ENCODE measurements around the gene TPRX1. TPM values are rescaled to one million over a fixed set of nuclear protein-coding genes. Genes with fewer than 3 reads are reported as not detected.

The TPRX1 gene
- total and polyA plus RNA-seq, 2 experiments from 2014 or later = not detected

GRCh38 chr19:47826800-47827199 lies 22.4 kb upstream of the TPRX1 start:
- H4K20me1 ChIP-seq (ENCODE audit: insufficient read depth) = no peaks in the 10 kb centered on the region
- H3K9ac ChIP-seq = no peak overlapping the region
- no peaks in the 10 kb centered on the region for H3K9me2 ChIP-seq (ENCODE audit: insufficient read depth)
- TF ChIP-seq EZH2 (IDR thresholded peaks at IDR 0.05; ENCODE audit: insufficient read depth, poor library complexity, severe bottlenecking) = no peak
- no peak for TF ChIP-seq EZH2phosphoT487 (IDR thresholded peaks at IDR 0.05; ENCODE audit: insufficient read depth, low read depth)
- H3K27me3 ChIP-seq (replicated peaks; ENCODE audit: insufficient read depth) = peaks cover 12% of the 10 kb centered on the region
- in situ Hi-C loops (cut with MboI) = no loop called here
- H3K4me3 ChIP-seq = no peak overlapping the region
- no peaks in the 10 kb centered on the region for H3F3A ChIP-seq (ENCODE audit: insufficient read depth)
- no peak overlapping the region for H3K4me2 ChIP-seq (ENCODE audit: unreplicated experiment)
- no peaks in the 10 kb centered on the region for H3K79me2 ChIP-seq (ENCODE audit: insufficient read depth)
- H3K36me3 ChIP-seq (ENCODE audit: low read depth) = no peaks in the 10 kb centered on the region
- H3K9me3 ChIP-seq (ENCODE audit: low read depth) = no peaks in the 10 kb centered on the region
- H2AFZ ChIP-seq = no peak overlapping the region
- 47 to 57% methylated on average over 6 of the region's 6 CpGs for WGBS, 2 experiments (ENCODE audit: low coverage in 1 of 2, low lambda C conversion rate in 2 of 2, missing lambda C conversion rate in 2 of 2)
- no peaks in the 10 kb centered on the region for H3K4me1 ChIP-seq (ENCODE audit: insufficient read depth)
- DNase-seq = no peak
- no peak overlapping the region for H3K27ac ChIP-seq

- WGBS, 2 experiments (ENCODE audit: low coverage in 1 of 2, low lambda C conversion rate in 2 of 2, missing lambda C conversion rate in 2 of 2) = 76 to 82% methylated on average over 6 of the region's 6 CpGs
- Histone ChIP-seq H3K9ac (no peak overlapping the region), H3K79me2 (ENCODE audit: insufficient read depth) (no peaks in the 10 kb centered on the region), H3K27ac (no peak overlapping the region), H2AFZ (no peak overlapping the region), H3K4me3 (no peak overlapping the region), H3K36me3 (ENCODE audit: low read depth) (no peaks in the 10 kb centered on the region), H3K4me1 (ENCODE audit: insufficient read depth) (no peaks in the 10 kb centered on the region), H4K20me1 (ENCODE audit: insufficient read depth) (no peaks in the 10 kb centered on the region), H3K4me2 (ENCODE audit: unreplicated experiment) (no peak overlapping the region), H3K27me3 (replicated peaks; ENCODE audit: insufficient read depth) (peaks cover 35% of the 10 kb centered on the region), H3K9me3 (ENCODE audit: low read depth) (no peaks in the 10 kb centered on the region), H3K9me2 (ENCODE audit: insufficient read depth) (no peaks in the 10 kb centered on the region), H3F3A (ENCODE audit: insufficient read depth) (no peaks in the 10 kb centered on the region)
- no peak for TF ChIP-seq EZH2phosphoT487 (IDR thresholded peaks at IDR 0.05; ENCODE audit: insufficient read depth, low read depth)
- TF ChIP-seq EZH2 (IDR thresholded peaks at IDR 0.05; ENCODE audit: insufficient read depth, poor library complexity, severe bottlenecking) = no peak
- DNase-seq = no peak
- in situ Hi-C loops (cut with MboI) = no loop called here
These were observed 20.0 kb upstream of the TPRX1 start for GRCh38 chr19:47824396-47824795.

GRCh38 chr19:47821460-47822020 lies 17.2 kb upstream of the TPRX1 start, which contains the start of gene CRX:
TSS of gene CRX (plus strand) at chr19:47821937. CDS start at chr19:47834444, 12,507 bp downstream.
- in situ Hi-C loops (cut with MboI) = no loop called here
- Histone ChIP-seq H3K4me3 (no peak within 1 kb of the TSS), H4K20me1 (ENCODE audit: insufficient read depth) (no peaks in the 10 kb centered on the region), H3K79me2 (ENCODE audit: insufficient read depth) (no peaks in the 10 kb centered on the region), H3K4me1 (ENCODE audit: insufficient read depth) (no peaks in the 10 kb centered on the region), H3K27ac (no peak within 1 kb of the TSS), H3K9me3 (ENCODE audit: low read depth) (no peaks in the 10 kb centered on the region), H3K9me2 (ENCODE audit: insufficient read depth) (no peaks in the 10 kb centered on the region), H3F3A (ENCODE audit: insufficient read depth) (no peaks in the 10 kb centered on the region), H3K9ac (no peak within 1 kb of the TSS), H3K36me3 (ENCODE audit: low read depth) (no peaks in the 10 kb centered on the region), H3K4me2 (ENCODE audit: unreplicated experiment) (no peak within 1 kb of the TSS), H2AFZ (no peak within 1 kb of the TSS), H3K27me3 (replicated peaks; ENCODE audit: insufficient read depth) (peaks cover 38% of the 10 kb centered on the region)
- TF ChIP-seq EZH2phosphoT487 (IDR thresholded peaks at IDR 0.05; ENCODE audit: insufficient read depth, low read depth) (no peak), EZH2 (IDR thresholded peaks at IDR 0.05; ENCODE audit: insufficient read depth, poor library complexity, severe bottlenecking) (no peak)
- no peak for DNase-seq
- 37 to 39% methylated on average over 15 of the region's 15 CpGs for WGBS, 2 experiments (ENCODE audit: low coverage in 1 of 2, low lambda C conversion rate in 2 of 2, missing lambda C conversion rate in 2 of 2)

DNA sequence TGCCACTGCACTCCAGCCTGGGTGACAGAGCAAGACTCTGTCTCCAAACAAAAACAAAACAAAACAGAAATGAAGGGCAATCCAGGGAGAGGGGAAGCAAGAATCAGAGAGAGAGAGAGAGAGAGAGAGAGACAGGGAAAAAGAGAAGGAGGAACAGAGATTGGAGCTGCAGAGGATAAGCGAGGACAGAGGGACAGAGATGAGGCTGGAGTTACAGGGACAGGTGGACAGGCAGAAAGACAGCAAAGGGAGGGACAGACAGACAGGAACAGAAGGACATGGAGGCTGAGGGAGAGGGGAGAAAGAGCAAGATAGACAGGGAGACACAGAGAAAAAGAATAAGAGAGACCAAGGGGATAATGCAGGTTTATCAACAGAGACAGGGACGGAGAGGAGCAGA lies 16.1 kb upstream of the TPRX1 start:
- no peaks in the 10 kb centered on the region for H3K36me3 ChIP-seq (ENCODE audit: low read depth)
- no peaks in the 10 kb centered on the region for H3K79me2 ChIP-seq (ENCODE audit: insufficient read depth)
- H3K4me3 ChIP-seq = no peak overlapping the region
- H3K4me2 ChIP-seq (ENCODE audit: unreplicated experiment) = no peak overlapping the region
- H3K9me3 ChIP-seq (ENCODE audit: low read depth) = no peaks in the 10 kb centered on the region
- H3K27ac ChIP-seq = no peak overlapping the region
- peaks cover 38% of the 10 kb centered on the region for H3K27me3 ChIP-seq (replicated peaks; ENCODE audit: insufficient read depth)
- H3K9ac ChIP-seq = no peak overlapping the region
- TF ChIP-seq EZH2 (IDR thresholded peaks at IDR 0.05; ENCODE audit: insufficient read depth, poor library complexity, severe bottlenecking) (no peak), EZH2phosphoT487 (IDR thresholded peaks at IDR 0.05; ENCODE audit: insufficient read depth, low read depth) (no peak)
- 44 to 67% methylated on average over 1 to 2 of the region's 2 CpGs for WGBS, 2 experiments (ENCODE audit: low coverage in 1 of 2, low lambda C conversion rate in 2 of 2, missing lambda C conversion rate in 2 of 2)
- H2AFZ ChIP-seq = no peak overlapping the region
- in situ Hi-C loops (cut with MboI) = no loop called here
- H3K9me2 ChIP-seq (ENCODE audit: insufficient read depth) = no peaks in the 10 kb centered on the region
- H3K4me1 ChIP-seq (ENCODE audit: insufficient read depth) = no peaks in the 10 kb centered on the region
- no peaks in the 10 kb centered on the region for H4K20me1 ChIP-seq (ENCODE audit: insufficient read depth)
- no peaks in the 10 kb centered on the region for H3F3A ChIP-seq (ENCODE audit: insufficient read depth)
- no peak for DNase-seq
